ENCODE results near the gene TIGAR. TPM values are rescaled to one million over a fixed set of nuclear protein-coding genes. Genes with fewer than 3 reads are reported as not detected.

Gene TIGAR
- total RNA-seq, 1 donor from 2014 or later = 7.4 TPM

- TF ChIP-seq CTCF (conservative IDR thresholded peaks at IDR 0.05; ENCODE audit: low read depth, low read length) = no peak
- DNase-seq (ENCODE audit: low read depth) = no peak
- H3K4me3 ChIP-seq (ENCODE audit: low read depth, low read length) = no peak overlapping the region
These were observed 23.4 kb upstream of the TIGAR start for GRCh38 chr12:4297617-4298016.

- no peak for DNase-seq (ENCODE audit: low read depth)
- H3K4me3 ChIP-seq (ENCODE audit: low read depth, low read length) = no peak overlapping the region
- TF ChIP-seq CTCF (conservative IDR thresholded peaks at IDR 0.05; ENCODE audit: low read depth, low read length) = no peak
These were observed 20.1 kb upstream of the TIGAR start for GRCh38 chr12:4300883-4301282.

- H3K4me3 ChIP-seq (ENCODE audit: low read depth, low read length) = no peak overlapping the region
- TF ChIP-seq CTCF (conservative IDR thresholded peaks at IDR 0.05; ENCODE audit: low read depth, low read length) = no peak
- DNase-seq (ENCODE audit: low read depth) = no peak
These were observed 19.0 kb upstream of the TIGAR start for GRCh38 chr12:4301932-4302501.

- TF ChIP-seq CTCF (conservative IDR thresholded peaks at IDR 0.05; ENCODE audit: low read depth, low read length) = no peak
These were observed 18.1 kb upstream of the TIGAR start for GRCh38 chr12:4302881-4303280.

GRCh38 chr12:4303750-4304149 lies 17.3 kb upstream of the TIGAR start:
- no peak for TF ChIP-seq CTCF (conservative IDR thresholded peaks at IDR 0.05; ENCODE audit: low read depth, low read length)
- DNase-seq (ENCODE audit: low read depth) = no peak
- no peak overlapping the region for H3K4me3 ChIP-seq (ENCODE audit: low read depth, low read length)

More at GRCh38 chr12:4302881-4303280, 18.1 kb upstream of the TIGAR start:
- DNase-seq (ENCODE audit: low read depth) = no peak
- H3K4me3 ChIP-seq (ENCODE audit: low read depth, low read length) = no peak overlapping the region

- peak overlapping the region; percentile 44 for H3K4me3 ChIP-seq (ENCODE audit: low read depth, low read length)
- peak; percentile 79 for TF ChIP-seq CTCF (conservative IDR thresholded peaks at IDR 0.05; ENCODE audit: low read depth, low read length)
- DNase-seq (ENCODE audit: low read depth) = peak; percentile 52
These were observed 13.2 kb upstream of the TIGAR start for GRCh38 chr12:4307593-4308333.
